ENCODE data around the gene FRRS1L. TPM values are rescaled to one million over a fixed set of nuclear protein-coding genes. Genes with fewer than 3 reads are reported as not detected.

FRRS1L gene
- total and polyA plus RNA-seq, 4 donors: 0.08 to 0.51 TPM; not detected in 2

- no peak for TF ChIP-seq MAX (IDR thresholded peaks at IDR 0.05)
- no peak for TF ChIP-seq CTCF (IDR thresholded peaks at IDR 0.05; ENCODE audit: low read depth, low read length, missing input control)
- no peak for TF ChIP-seq SP1 (IDR thresholded peaks at IDR 0.05)
- TF ChIP-seq JUND (IDR thresholded peaks at IDR 0.05): no peak
- Histone ChIP-seq H3K27me3 (ENCODE audit: control insufficient read depth in 4 of 4, insufficient read depth in 4 of 4, low read length in 3 of 4) (no peaks in the 10 kb centered on the region), H3K4me1 (ENCODE audit: control insufficient read depth in 4 of 4, insufficient read depth in 4 of 4, low read length in 3 of 4) (peaks cover 0 to 13% (median 6%) of the 10 kb centered on the region in 4 donors), H3K27ac (ENCODE audit: low read depth in 1 of 2, low read length in 2 of 2) (no peak overlapping the region), H3K4me3 (ENCODE audit: low read depth in 1 of 3, low read length in 3 of 3) (no peak overlapping the region), H3K9ac (ENCODE audit: low read depth in 1 of 2, low read length in 2 of 2) (no peak overlapping the region), H3K36me3 (ENCODE audit: control insufficient read depth in 4 of 4, insufficient read depth in 3 of 4, low read depth in 1 of 4, low read length in 3 of 4) (peaks cover 5 to 26% (median 12%) of the 10 kb centered on the region in 4 donors), H3K9me3 (ENCODE audit: control insufficient read depth in 4 of 4, low read length in 3 of 4) (no peaks in the 10 kb centered on the region)
- no peak for DNase-seq (ENCODE audit: low spot score)
- 98% methylated on average over 4 of the region's 4 CpGs for WGBS
These were observed 83.1 kb downstream of the FRRS1L start for GRCh38 chr9:109083813-109084405.

GRCh38 chr9:109083141-109083540 lies 83.9 kb downstream of the FRRS1L start:
- H3K27me3 ChIP-seq (ENCODE audit: control insufficient read depth in 4 of 4, insufficient read depth in 4 of 4, low read length in 3 of 4): no peaks in the 10 kb centered on the region
- H3K9ac ChIP-seq (ENCODE audit: low read depth in 1 of 2, low read length in 2 of 2): no peak overlapping the region
- no peak for DNase-seq (ENCODE audit: low spot score)
- no peaks in the 10 kb centered on the region for H3K9me3 ChIP-seq (ENCODE audit: control insufficient read depth in 4 of 4, low read length in 3 of 4)
- H3K4me1 ChIP-seq (ENCODE audit: control insufficient read depth in 4 of 4, insufficient read depth in 4 of 4, low read length in 3 of 4): peaks cover 0 to 13% (median 6%) of the 10 kb centered on the region in 4 donors
- TF ChIP-seq REST (IDR thresholded peaks at IDR 0.05): no peak
- no peak for TF ChIP-seq SP1 (IDR thresholded peaks at IDR 0.05)
- no peak for TF ChIP-seq CTCF (IDR thresholded peaks at IDR 0.05; ENCODE audit: low read depth, low read length, missing input control)
- TF ChIP-seq HNF4A (conservative IDR thresholded peaks at IDR 0.05): no peak
- no peak for TF ChIP-seq YY1 (IDR thresholded peaks at IDR 0.05)
- TF ChIP-seq NR2F2 (IDR thresholded peaks at IDR 0.05): no peak
- TF ChIP-seq, protein P1, sequence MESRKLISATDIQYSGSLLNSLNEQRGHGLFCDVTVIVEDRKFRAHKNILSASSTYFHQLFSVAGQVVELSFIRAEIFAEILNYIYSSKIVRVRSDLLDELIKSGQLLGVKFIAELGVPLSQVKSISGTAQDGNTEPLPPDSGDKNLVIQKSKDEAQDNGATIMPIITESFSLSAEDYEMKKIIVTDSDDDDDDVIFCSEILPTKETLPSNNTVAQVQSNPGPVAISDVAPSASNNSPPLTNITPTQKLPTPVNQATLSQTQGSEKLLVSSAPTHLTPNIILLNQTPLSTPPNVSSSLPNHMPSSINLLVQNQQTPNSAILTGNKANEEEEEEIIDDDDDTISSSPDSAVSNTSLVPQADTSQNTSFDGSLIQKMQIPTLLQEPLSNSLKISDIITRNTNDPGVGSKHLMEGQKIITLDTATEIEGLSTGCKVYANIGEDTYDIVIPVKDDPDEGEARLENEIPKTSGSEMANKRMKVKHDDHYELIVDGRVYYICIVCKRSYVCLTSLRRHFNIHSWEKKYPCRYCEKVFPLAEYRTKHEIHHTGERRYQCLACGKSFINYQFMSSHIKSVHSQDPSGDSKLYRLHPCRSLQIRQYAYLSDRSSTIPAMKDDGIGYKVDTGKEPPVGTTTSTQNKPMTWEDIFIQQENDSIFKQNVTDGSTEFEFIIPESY (IDR thresholded peaks at IDR 0.05): no peak
- no peak for TF ChIP-seq RXRA (IDR thresholded peaks at IDR 0.05)
- TF ChIP-seq HNF4G (IDR thresholded peaks at IDR 0.05): no peak
- no peak for TF ChIP-seq MAX (IDR thresholded peaks at IDR 0.05)
- no peak for TF ChIP-seq FOXA1 (IDR thresholded peaks at IDR 0.05)
- TF ChIP-seq JUND (IDR thresholded peaks at IDR 0.05): no peak
- TF ChIP-seq EGR1 (IDR thresholded peaks at IDR 0.05; ENCODE audit: low read depth in 2 of 2): no peak
- TF ChIP-seq TAF1 (conservative IDR thresholded peaks at IDR 0.05): no peak
- TF ChIP-seq ATF3 (IDR thresholded peaks at IDR 0.05): no peak
- TF ChIP-seq GABPA (IDR thresholded peaks at IDR 0.05 in 1 of 2, conservative IDR thresholded peaks at IDR 0.05 in 1 of 2): no peak
- TF ChIP-seq RAD21 (IDR thresholded peaks at IDR 0.05): no peak
- no peak overlapping the region for H3K4me3 ChIP-seq (ENCODE audit: low read depth in 1 of 3, low read length in 3 of 3)
- H3K27ac ChIP-seq (ENCODE audit: low read depth in 1 of 2, low read length in 2 of 2): no peak overlapping the region
- 90% methylated on average over 7 of the region's 7 CpGs for WGBS
- H3K36me3 ChIP-seq (ENCODE audit: control insufficient read depth in 4 of 4, insufficient read depth in 3 of 4, low read depth in 1 of 4, low read length in 3 of 4): peaks cover 7 to 28% (median 15%) of the 10 kb centered on the region in 4 donors

Data from liver (tissue), 9 donors.